Erythroblast (primary cell): ENCODE results near the gene UBE2F.
A peak's percentile ranks its signal among the peaks of the same experiment; 100 is the strongest.

Experiments
- DNase-seq, 2 experiments: peaks; one replicate each; lab custom pipeline; 2025; lab: John Stamatoyannopoulos, UW
- GATA1 ChIP-seq: IDR thresholded peaks from 2 replicates; pipeline ENCODE4 v1.6.1; 2011; ENCODE audit warnings: low read depth, mild to moderate bottlenecking, control low read depth, low read length, moderate library complexity
- POLR2A ChIP-seq: IDR thresholded peaks from 2 replicates; pipeline ENCODE4 v1.6.1; 2011; ENCODE audit warnings: mild to moderate bottlenecking, low read length

Gene UBE2F

GRCh38 chr2:238004077-238004830 is 37.4 kb downstream of the UBE2F start:
- TF ChIP-seq GATA1, result no peak
- no peak for TF ChIP-seq POLR2A
- DNase-seq, result no peak

GRCh38 chr2:238005528-238005927 is 38.7 kb downstream of the UBE2F start:
- DNase-seq, result no peak
- TF ChIP-seq POLR2A (no peak), GATA1 (no peak)

- no peak for DNase-seq
- TF ChIP-seq GATA1 (no peak), POLR2A (no peak)
Measured at GRCh38 chr2:238006510-238006909, 39.7 kb downstream of the UBE2F start.

GRCh38 chr2:238007924-238008323 is 41.1 kb downstream of the UBE2F start:
- DNase-seq, result no peak
- no peak for TF ChIP-seq GATA1
- TF ChIP-seq POLR2A, result no peak

- TF ChIP-seq POLR2A (no peak), GATA1 (no peak)
- no peak for DNase-seq
Measured at GRCh38 chr2:238009563-238009962, 42.7 kb downstream of the UBE2F start.

- TF ChIP-seq POLR2A (no peak), GATA1 (no peak)
- DNase-seq, result no peak
Measured at GRCh38 chr2:238010572-238010971, 43.8 kb downstream of the UBE2F start.

GRCh38 chr2:238013806-238014205 is 47.0 kb downstream of the UBE2F start:
- no peak for DNase-seq
- no peak for TF ChIP-seq POLR2A
- TF ChIP-seq GATA1, result no peak

GRCh38 chr2:238015705-238016104 is 48.9 kb downstream of the UBE2F start:
- DNase-seq, result peak in 1 of 2 experiments; percentile 23
- no peak for TF ChIP-seq POLR2A
- no peak for TF ChIP-seq GATA1

- TF ChIP-seq GATA1 (no peak), POLR2A (no peak)
- DNase-seq, result peak in 1 of 2 experiments; percentile 18
Measured at GRCh38 chr2:238016526-238016925, 49.7 kb downstream of the UBE2F start.

- no peak for TF ChIP-seq GATA1
- TF ChIP-seq POLR2A, result no peak
- DNase-seq, result no peak
Measured at GRCh38 chr2:238019962-238020361, 53.1 kb downstream of the UBE2F start.

- no peak for TF ChIP-seq POLR2A
- TF ChIP-seq GATA1, result no peak
- no peak for DNase-seq
Measured at GRCh38 chr2:238020816-238021215, 54.0 kb downstream of the UBE2F start.

GRCh38 chr2:238021327-238021726 is 54.5 kb downstream of the UBE2F start:
- TF ChIP-seq GATA1 (no peak), POLR2A (no peak)
- DNase-seq, result no peak

GRCh38 chr2:238022594-238023157 is 55.9 kb downstream of the UBE2F start:
- no peak for TF ChIP-seq POLR2A
- TF ChIP-seq GATA1, result no peak

GRCh38 chr2:238023608-238024007 is 56.8 kb downstream of the UBE2F start:
- no peak for DNase-seq
- no peak for TF ChIP-seq POLR2A
- no peak for TF ChIP-seq GATA1

More at GRCh38 chr2:238022594-238023157, 55.9 kb downstream of the UBE2F start:
- no peak for DNase-seq
